ENCODE results near the gene CD8B. TPM values are rescaled to one million over a fixed set of nuclear protein-coding genes. Genes with fewer than 3 reads are reported as not detected.
"Not testable (repeated sequence)": the region's sequence is repeated elsewhere in the genome, so short reads cannot be mapped to it uniquely, and the experiment has no call there.

CD8B gene
- not detected for polyA plus RNA-seq (2013, experiment 1 of 2; ENCODE audit: insufficient read length)
- polyA plus RNA-seq (2013, experiment 2 of 2; ENCODE audit: insufficient read length) = not detected

- DNase-seq = not testable (repeated sequence)
Measured at GRCh38 chr2:86861628-86862379, at the start of gene CD8B. TSS of gene CD8B (minus strand) at chr2:86861886. CDS start at chr2:86861865, 21 bp downstream.

DNA sequence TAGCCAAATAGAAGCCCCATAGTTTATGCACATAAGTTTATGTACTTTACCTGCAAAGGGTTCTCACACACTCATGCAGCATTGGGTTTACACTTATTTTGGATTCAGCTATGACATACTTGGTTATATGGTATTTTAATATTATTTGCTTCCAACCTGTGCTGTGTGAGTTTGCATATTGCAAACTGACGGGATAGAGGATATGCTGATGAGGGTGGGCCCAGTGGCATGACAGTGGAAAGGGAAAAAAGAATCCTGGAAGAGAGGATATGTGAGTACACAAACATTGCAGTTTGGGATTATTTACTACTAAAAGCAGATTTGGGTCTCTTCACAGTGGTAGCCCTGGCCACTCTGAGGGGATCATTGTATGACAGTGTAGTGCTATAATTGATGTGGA is 44.2 kb upstream of the CD8B start:
- DNase-seq = not testable (repeated sequence)

- peak; percentile 0 for DNase-seq
Measured at GRCh38 chr2:86900687-86901086, 39.0 kb upstream of the CD8B start.

- DNase-seq = not testable (repeated sequence)
Measured at GRCh38 chr2:86886026-86886425, 24.3 kb upstream of the CD8B start.

DNA sequence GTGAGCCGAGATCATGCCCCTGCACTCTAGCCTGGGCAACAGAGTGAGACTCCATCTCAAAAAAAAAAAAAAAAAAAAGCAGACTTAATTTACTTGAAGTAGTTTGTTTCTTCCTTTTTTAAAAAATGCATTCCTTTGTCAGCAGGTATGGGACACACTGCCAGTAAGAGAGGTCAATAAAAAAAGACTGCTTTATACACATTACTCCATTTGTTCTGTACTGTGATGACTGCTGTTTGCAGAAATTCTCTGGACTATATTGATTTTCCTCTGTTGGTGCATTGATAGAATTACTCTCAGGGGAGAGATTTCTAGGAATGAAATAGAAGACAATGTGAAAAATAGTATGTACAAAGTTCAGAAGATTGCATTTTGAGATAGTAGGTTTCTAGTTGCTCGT is 21.2 kb upstream of the CD8B start:
- not testable (repeated sequence) for DNase-seq

DNA sequence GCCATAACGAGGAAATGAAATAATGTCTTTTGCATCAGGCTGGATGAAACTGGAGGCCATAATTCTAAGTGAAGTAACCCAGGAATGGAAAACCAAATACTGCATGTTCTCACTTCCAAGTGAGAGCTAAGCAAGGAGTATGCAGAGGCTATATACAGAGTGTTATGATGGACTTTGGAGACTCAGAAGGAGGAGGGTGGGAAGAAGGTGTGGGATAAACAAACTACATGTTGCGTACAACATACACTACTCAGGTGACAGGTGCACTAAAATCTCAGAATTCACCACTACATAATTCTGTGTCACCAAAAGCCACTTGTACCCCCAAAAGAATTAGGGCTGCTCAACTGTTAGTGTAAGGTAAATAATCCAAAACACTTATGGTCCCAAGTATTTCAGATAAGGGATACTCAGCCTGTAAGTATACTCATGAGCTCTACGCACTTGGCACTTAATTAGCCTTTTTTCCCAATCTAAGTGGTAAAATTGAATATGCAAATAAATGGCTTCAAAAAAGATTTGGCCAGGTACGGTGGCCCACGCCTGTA is 20.5 kb upstream of the CD8B start:
- not testable (repeated sequence) for DNase-seq

DNA sequence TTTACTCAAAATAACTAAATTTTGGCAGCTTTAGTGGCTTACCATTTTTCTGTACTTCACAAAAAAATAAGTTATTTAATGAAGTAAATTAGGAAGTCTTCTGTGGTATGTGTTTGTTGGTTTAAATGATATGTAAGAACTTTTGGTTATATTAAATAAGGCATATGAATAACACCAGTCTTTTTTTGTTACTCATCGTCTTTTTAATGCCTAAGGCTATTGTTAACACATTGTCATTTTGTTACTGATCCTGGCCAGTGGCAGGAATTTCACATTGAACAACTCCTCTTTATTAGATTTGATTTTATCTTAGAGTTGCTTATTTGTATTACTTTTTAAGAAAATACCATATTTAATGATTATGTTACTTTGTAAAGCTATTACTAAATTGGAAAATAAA is 17.3 kb upstream of the CD8B start:
- not testable (repeated sequence) for DNase-seq

DNA sequence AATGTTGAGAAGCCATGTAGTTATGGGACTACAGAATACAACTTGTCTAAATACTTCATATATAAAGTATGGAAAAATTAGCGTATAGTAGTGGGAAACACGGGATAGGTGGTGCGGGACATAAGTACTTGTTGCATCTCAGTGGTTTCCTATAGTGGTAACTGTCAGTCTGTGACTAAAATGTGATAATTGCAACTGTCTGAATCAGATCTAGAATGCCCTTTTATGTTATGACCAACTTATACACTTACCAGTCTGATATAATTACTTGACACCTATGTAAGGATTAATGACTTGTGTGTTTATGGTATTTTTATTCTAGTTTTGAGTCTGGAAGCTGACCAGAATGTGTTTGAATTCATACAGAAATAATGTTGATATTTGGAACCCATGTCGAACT is 9.3 kb upstream of the CD8B start:
- DNase-seq = not testable (repeated sequence)

DNA sequence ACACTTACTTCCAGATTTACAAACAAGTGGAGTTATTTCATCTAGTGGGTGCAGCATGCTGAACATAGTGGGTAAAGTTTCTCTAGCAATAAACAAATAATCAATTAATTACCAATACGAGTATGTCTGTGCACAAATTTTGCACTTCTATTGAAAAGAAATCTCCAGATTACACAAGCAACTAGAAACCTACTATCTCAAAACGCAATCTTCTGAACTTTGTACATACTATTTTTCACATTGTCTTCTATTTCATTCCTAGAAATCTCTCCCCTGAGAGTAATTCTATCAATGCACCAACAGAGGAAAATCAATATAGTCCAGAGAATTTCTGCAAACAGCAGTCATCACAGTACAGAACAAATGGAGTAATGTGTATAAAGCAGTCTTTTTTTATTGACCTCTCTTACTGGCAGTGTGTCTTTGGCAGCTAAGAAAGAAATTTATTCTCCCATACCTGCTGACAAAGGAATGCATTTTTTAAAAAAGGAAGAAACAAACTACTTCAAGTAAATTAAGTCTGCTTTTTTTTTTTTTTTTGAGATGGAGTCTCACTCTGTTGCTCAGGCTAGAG is 7.3 kb upstream of the CD8B start:
- DNase-seq = not testable (repeated sequence)

GRCh38 chr2:86862380-86862703 is 656 bp upstream of the CD8B start:
- not testable (repeated sequence) for DNase-seq

DNA sequence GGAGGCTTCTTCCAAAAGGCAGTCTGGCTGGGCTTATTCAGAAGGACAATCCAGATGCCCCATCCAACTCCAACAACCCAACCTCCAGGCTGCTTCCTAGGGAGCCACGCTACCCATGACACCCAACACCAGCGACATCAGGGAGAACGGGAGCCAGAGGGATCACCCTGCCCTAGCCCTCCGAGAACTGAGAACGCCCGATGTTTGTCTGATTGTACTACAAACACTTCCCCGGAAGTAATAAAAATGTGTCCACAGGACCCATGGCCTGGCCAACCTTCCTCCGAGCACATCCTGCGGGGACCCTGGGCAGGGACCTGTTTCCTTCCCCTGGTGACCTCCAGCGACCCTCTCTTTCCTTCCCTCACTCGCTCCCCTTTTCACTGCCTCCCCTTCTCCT is 511 bp downstream of the CD8B start:
- DNase-seq = not testable (repeated sequence)

DNA sequence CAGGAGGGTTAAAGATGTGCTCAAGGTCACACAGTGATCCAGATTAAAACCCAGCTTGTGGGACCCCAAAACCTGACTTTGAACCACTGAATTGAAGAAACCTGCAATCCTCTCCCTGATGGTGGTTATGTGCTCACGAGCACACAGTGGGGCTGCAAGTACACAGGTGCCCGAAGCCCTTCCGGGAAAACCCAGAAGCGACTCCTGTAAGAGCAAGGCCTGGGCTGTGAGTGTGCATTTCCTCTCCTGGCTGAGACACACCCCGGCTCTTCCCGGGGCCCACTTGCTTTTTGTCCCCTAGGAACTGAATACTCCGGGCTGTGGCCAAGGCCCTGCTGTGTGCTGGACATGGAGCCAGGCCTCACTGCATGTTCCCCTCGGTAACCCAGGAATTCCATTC is 1.1 kb downstream of the CD8B start:
- not testable (repeated sequence) for DNase-seq

DNA sequence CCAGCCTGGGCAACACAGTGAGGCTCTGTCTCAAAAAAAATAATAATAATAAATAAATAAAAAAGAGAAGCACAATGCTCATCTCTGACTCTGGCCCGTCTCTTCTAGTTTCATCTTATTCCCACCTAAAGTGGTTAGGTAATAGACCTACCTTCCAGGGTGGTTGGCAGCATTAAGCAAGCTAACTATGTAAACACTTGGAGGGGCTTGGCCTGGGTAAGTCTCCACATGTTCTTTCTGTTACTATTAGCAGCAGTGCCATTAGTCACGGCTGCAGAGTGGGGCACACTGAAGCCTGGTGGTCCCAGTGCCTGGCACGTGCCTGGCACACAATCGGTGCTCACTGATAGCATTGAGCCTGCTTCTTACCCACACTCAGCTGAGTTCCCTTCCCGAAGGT is 4.0 kb downstream of the CD8B start:
- not testable (repeated sequence) for DNase-seq

GRCh38 chr2:86856498-86856897 is 5.2 kb downstream of the CD8B start:
- not testable (repeated sequence) for DNase-seq

GRCh38 chr2:86855981-86856380 is 5.7 kb downstream of the CD8B start:
- peak; percentile 55 for DNase-seq

DNA sequence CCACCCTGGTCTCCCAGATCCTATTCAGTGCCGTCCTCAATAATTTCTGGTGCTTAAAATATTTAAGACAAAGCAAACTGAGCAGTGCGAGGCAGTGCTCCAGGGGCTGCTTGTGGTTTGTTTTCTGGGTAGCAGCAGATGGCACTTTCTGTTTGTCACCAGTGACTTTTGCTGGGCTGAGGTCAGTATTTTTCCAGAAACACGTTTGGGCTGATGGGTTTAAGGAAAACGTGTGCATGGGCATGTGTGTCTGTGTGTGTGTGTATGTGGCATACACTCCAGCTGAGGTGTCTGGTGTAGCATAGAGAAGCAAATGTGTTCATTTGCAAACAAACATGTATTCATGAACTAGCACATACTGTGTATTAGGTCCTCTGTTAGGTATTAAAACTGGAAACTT is 10.1 kb downstream of the CD8B start:
- DNase-seq = not testable (repeated sequence)

GRCh38 chr2:86842607-86843234 is 19.0 kb downstream of the CD8B start:
- not testable (repeated sequence) for DNase-seq

DNA sequence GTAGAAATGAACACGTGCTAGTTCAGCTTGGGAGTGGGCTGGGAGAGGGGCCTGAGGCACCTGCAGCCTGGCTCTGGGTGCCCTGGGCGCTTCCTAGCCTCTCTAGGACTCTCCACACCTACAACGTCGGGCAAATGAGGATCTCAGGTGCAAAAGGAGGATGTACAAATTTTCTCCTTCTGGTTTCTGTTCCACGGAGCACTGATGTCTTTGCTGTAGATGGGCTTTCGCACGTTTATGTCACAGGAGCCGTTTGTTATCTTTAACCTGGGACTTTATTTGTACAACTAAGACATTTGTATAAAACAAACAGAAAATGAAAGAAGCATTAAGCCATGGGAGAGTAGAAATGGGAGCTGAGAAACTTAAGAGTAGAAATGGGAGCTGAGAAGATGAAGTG is 20.4 kb downstream of the CD8B start:
- DNase-seq = not testable (repeated sequence)

- not testable (repeated sequence) for DNase-seq
Measured at GRCh38 chr2:86839871-86840548, 21.7 kb downstream of the CD8B start.

DNA sequence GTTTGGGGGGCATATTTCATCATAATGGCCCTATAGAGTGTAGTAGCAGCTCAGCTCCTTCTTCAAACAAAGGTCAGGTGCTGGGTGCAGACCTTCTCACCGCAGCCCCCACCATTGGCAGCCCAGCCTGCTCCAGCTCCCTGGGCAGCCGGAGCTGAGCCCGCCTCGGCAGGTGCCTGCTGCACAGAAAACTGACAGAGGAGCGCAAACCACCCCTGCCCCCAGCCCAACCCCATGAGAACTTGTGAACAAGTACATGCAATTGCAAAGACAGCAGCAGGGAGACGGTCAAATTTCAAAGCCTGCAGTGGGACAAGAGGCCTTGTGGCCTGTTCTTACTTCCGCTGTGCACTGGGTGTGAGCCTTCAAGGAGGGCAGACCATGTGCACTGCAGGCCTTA is 22.2 kb downstream of the CD8B start:
- DNase-seq = not testable (repeated sequence)

- DNase-seq = not testable (repeated sequence)
Measured at GRCh38 chr2:86837714-86838113, 24.0 kb downstream of the CD8B start.

GRCh38 chr2:86836915-86837695 is 24.6 kb downstream of the CD8B start:
- DNase-seq = peak; percentile 90

All from fibroblast of skin of abdomen (primary cell).